Cortex of kidney (tissue), 1 donor: ENCODE data around the gene SMAP2.

Source experiments
- DNase-seq: peaks from one replicate; lab custom pipeline; 2025; lab: John Stamatoyannopoulos, UW

SMAP2 gene

GRCh38 chr1:40421431-40422384, 48.2 kb downstream of the SMAP2 start:
- DNase-seq: no peak

GRCh38 chr1:40422630-40423263, 49.2 kb downstream of the SMAP2 start:
- DNase-seq: no peak

- no peak for DNase-seq
These were observed 49.7 kb downstream of the SMAP2 start for GRCh38 chr1:40423264-40423642.

DNA sequence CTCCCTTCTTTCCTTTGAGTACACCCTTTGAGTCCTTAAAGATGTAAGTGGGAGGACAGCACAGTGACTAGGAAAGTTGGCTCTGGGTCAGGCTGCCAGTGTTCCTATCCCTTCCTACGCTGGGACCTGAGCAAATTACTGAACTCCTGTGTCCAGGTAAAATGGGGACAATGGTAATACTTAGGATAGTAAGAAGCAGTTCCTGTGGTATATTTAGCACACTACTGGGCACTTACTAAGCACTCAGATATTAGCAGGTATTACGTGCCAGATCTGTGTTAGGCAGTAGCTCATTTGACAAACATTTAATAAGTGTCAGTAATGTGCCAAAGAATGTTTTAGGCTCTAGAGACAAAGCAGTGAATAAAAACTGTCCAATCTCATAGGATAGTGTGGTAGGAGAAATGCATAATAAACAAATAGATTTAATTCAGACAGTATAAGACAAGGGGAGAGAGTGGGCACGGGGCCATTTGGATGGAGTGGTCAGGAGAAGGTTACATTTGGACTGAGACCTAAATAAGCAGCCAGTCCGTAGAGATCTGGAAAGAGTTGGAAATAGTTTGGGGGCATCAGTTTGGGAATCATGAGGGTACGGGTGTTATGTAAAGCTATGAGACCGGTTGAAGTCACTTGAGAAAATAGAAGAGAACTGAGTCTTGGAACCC, 50.6 kb downstream of the SMAP2 start:
- DNase-seq: no peak

- no peak for DNase-seq
These were observed 51.7 kb downstream of the SMAP2 start for GRCh38 chr1:40425198-40425597.

GRCh38 chr1:40431385-40431784, 57.9 kb downstream of the SMAP2 start:
- DNase-seq: no peak

GRCh38 chr1:40432644-40433390, 59.3 kb downstream of the SMAP2 start:
- no peak for DNase-seq

DNA sequence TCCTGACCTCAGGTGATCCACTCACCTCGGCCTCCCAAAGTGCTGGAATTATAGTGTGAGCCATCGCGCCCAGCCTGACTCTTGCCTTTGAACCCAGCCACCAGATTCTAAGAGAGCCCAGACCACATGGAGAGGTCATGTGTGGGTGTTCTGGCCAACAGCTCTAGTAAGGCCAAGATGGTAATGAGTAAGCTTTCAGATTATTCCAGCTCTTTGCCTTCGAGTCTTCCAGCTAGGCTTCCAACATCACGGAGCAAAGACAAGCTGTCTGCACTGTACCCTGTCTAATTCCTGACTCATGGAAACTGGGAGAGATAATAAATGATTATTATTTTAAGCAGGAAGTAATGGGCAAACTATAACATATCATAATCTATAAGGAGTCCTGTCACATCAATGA, 61.9 kb downstream of the SMAP2 start:
- no peak for DNase-seq

- no peak for DNase-seq
These were observed 62.3 kb downstream of the SMAP2 start for GRCh38 chr1:40435876-40436275.

- DNase-seq: no peak
These were observed 65.0 kb downstream of the SMAP2 start for GRCh38 chr1:40438391-40439015.

DNA sequence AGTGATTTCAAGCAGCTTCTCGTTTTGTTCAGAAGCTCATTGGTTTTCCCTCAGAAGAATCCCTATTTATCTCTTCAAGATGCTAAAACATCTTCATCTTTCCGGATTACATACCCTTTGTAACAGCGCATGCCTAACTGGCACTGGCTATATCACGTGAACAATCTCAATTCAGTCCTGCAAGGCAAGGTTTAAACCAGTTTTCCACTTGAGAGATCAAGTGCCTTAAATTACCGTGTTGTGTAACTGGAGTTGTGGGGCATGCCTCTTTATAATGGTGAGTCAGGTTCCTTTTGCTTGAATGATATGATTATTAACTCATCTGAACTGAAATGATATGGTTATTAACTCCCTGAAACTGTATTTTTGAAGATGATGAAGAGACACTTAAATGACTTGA, 65.7 kb downstream of the SMAP2 start:
- DNase-seq: no peak

DNA sequence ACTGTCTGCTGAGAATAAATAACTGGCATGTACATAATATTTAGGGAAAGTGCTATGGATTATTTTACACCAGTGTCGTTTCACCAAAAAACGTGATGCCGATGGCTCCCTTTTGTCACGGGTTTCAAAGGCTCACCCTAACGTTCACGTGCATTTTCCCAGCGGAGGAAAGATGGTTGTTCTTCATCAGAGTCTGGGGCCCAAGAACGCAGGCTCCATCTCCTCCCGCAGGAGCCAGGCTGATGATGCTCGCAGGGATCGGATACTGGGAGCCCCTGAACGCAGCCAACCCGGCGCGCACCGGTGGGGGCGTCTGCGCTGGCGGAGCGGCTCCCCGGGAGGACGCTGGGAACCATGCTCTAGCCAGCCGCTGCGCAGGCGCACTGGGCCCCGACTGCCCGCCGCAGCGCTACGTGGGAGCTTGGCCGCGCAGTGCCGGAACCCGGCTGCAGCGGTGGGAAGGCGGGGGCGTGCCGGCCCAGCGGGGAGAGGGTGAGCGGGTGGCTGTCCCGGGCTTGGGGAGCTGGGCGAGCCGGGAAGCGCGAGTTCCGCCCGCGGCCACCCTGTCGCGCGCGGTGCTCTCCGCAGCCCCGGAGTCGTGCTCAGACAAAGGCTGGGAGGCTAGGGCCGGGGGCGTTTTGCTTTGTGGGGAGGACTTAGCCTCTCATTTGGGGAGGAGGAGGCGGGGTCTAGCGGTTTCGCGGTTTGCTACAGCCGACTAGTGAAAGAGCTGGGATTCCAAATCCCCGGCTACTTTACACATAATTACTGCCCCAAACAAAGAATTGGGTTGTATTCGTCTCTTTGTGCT, 76.4 kb downstream of the SMAP2 start, which contains the start of gene ZFP69B:
ZFP69B (plus strand) TSS at position 793 of the 811 bp plus-strand sequence. CDS start 486 bp downstream, outside the sequence.
- peak; percentile 53 for DNase-seq

DNA sequence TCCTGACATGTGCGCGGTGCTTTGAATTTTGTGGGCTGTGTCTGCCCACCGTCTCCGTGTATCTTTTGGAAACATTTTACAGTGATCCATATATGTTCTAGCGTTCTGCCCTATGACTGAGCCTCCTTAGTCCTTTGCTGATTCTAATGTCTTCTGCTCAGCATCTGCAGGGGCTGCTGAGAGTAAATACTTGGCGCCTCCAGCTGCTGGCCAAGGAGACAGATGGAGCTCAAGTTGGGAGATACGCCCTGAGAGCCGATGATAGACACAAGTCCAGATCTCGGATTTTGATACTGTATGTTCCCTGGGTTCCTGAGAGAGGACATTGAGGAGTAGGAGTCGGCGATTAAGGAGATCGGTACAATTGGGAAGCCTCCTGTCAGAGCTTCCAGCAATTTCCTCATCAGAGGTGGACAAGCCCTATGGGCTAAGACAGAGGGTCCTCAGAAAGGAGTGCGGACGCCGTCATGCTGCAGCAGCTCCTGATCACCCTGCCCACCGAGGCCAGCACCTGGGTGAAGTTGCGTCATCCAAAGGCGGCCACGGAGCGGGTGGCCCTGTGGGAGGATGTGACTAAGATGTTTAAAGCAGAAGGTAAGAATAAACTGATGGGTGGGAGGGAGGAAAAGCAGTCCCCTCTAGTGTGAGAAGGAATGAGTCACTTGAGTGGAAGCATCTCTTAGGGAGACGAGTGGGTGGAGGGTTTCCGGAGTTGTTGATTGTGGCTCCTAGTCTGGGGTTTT, 77.1 kb downstream of the SMAP2 start:
- DNase-seq: no peak

- no peak for DNase-seq
These were observed 77.7 kb downstream of the SMAP2 start for GRCh38 chr1:40451238-40451585.

- DNase-seq: no peak
These were observed 81.3 kb downstream of the SMAP2 start for GRCh38 chr1:40454873-40455272.

DNA sequence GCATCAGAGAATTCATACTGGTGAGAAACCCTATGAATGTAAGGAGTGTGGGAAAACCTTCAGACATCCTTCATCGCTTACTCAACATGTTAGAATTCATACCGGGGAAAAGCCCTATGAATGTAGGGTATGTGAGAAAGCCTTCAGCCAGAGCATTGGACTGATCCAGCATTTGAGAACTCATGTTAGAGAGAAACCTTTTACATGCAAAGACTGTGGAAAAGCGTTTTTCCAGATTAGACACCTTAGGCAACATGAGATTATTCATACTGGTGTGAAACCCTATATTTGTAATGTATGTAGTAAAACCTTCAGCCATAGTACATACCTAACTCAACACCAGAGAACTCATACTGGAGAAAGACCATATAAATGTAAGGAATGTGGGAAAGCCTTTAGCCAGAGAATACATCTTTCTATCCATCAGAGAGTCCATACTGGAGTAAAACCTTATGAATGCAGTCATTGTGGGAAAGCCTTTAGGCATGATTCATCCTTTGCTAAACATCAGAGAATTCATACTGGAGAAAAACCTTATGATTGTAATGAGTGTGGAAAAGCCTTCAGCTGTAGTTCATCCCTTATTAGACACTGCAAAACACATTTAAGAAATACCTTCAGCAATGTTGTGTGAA, 89.5 kb downstream of the SMAP2 start:
- DNase-seq: no peak

DNA sequence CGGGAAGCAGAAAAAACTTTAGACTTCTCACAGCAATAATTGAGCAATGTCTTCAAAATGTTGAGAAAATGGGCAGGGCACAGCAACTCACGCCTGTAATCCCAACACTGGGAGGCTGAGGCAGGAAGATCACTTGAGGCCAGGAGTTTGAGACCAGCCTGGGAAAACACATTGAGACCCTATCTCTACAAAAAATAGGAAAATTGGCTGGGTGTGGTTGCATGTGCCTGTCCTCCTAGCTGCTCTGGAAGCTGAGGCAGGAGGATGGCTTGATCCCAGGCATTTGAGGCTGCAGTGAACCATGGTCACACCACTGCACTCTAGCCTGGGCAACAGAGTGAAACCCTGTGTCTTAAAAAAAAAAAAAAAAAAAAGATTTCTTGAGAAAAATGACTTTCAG, 95.8 kb downstream of the SMAP2 start:
- no peak for DNase-seq
